Stimulated activated CD8-positive, alpha-beta memory T cell treated with anti-CD3 and anti-CD28 coated beads, Interleukin-12 subunit alpha, Interleukin-12 subunit beta, amount 100 ng/mL, for 4 hours (primary cell): ENCODE results near the gene REXO5.
"Not testable (repeated sequence)": the region's sequence is repeated elsewhere in the genome, so short reads cannot be mapped to it uniquely, and the experiment has no call there.

ENCODE experiments used
- DNase-seq: peaks from one replicate; pipeline ENCODE4 v3.0.0-alpha.2; 2020; ENCODE audit warnings: low read depth

REXO5 gene

DNA sequence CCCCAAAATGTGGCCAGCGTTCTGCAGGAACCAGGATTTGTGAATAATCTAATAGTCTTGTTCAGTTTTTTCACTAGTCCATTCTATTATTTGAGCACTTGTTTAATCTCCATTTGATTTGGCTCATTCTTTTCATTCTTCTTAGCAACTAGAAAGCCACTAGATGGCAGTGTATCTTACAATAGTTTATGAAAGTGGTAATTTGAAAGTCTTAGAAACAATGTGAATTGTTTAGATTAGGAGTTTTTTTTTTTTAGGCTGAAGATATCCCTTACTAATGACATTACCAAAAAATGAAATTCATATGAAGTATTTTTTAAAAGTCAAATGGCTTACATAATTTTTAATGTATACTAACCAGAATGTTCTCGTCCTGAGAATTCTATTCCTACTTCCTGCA is 6.7 kb upstream of the REXO5 start:
- DNase-seq: no peak

DNA sequence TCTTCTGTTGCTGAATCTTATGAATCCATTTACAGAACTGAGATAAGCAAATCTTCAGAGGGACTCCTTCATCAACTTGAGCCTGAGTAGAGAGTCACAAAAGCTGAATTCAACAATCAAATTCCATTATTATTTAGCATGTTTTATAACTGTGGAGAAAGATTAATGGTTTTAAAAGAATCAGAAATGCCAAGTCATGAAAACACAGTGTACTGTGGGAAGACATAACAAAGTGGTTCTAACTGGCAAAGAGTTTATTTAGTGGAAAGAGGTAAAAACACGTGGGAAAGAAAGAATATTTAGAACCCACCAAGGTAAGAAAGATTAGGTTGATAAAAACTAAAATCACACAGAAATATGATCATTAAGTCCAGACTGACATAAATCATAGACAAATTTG is 5.0 kb upstream of the REXO5 start:
- DNase-seq: no peak

DNA sequence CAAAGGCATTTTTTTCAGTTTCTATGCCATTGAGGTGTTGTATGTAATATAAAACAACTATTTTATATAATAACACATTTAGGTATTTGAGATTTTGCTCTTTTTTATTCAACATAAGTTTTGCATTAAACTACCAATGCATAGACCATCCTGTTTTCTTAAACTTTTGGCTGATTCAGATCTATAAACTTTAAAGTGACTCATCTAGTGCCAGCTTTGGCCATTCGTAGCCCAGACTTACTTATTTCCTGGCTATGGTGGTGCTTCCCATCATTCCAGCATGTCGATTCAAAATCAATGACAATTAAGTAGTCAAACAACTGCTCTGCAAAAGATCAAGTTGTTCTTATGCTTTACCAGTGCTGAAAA is 3.2 kb upstream of the REXO5 start:
- DNase-seq: no peak

DNA sequence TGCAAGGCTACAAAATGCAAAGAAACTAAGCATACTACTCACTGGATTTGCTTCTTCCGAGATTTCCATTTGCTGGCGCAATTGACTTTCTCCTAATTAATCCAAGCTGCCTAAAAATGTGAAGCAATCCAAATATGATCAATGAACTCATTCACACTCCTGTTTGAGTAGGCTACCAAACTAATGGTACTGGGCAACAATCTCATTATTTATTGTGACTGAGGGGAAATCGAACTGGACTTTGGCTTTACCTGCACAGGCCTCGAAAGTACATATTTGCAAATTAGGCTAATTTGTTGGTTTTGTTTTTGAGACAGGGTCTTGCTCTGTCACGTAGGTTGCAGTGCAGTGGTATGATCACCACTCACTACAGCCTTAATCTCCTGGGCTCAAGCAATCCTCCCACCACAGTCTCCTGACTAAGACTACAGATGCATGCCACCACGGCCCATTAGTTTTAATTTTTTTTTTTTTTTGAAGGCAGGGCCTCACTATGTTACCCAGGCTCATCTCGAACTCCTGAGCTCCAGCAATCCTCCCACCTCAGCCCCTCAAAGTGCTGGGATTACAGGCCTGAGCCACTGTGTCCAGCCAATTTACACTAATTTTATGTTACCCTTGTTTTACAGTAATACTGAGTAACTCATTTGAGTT is 2.6 kb upstream of the REXO5 start:
- DNase-seq: no peak

DNA sequence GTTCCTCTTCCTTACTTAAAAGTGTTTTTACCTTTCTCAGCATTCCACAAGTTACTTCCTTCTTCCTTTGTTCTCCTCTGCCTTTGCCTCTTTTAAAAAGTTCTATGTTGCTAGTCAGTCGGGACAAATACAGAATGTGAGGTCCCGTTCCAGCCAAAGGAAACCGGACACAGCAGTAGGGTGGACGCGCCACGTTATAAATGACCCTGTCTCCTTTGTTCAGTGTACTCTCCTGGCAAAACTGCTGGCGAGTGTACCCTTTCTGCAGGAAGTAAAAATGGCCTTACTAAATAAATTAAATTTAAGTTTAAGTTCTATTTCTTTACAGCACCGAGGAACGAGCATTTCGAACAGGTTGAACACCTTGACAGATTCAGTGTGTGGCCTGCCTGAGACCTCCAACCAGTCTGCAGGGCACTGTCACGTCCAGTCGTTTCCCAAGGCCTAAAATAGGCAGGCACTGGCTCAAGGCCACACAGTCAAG is 601 bp upstream of the REXO5 start:
- not testable (repeated sequence) for DNase-seq

DNA sequence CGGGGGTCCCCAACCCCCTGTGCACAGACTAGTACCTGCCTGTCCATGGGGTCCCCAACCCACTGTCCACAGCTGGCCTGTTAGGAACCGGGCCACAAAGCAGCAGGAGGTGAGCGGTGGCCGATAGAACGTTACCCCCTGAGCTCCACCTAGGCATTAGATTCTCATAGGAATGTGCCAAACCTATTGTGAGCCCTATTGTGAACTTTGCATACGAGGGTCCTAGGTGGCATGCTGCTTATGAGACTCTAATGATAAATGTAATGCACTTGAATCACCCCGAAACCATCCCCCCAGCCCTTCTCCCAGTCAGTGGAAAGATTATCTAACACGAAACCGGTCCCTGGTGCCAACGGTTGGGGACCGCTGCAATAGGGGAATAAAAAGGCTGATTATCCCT is 1.5 kb downstream of the REXO5 start:
- no peak for DNase-seq

DNA sequence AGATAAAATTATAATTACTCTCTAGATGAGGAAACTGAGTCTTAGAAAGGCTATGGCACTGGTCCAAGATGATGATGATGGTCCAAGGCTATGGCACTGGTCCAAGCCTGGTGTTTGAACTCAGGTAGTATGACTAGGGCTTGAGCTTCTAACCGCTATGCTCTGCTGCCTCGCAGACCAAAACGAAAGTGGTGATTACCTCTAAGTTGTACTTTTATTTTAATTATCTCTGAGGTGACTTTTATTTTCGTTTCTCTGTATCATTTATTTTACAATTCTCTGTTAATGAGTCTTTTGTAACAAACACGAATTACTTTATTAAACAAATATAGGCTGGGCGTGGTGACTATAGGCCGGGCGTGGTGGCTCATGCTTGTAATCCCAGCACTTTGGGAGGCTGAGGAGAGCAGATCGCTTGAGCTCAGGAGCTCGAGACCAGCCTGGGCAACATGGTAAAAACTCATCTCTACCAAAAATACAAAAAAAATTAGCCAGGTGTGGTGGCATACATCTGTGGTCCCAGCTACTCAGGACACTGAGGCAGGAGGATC is 5.6 kb downstream of the REXO5 start:
- DNase-seq: no peak

DNA sequence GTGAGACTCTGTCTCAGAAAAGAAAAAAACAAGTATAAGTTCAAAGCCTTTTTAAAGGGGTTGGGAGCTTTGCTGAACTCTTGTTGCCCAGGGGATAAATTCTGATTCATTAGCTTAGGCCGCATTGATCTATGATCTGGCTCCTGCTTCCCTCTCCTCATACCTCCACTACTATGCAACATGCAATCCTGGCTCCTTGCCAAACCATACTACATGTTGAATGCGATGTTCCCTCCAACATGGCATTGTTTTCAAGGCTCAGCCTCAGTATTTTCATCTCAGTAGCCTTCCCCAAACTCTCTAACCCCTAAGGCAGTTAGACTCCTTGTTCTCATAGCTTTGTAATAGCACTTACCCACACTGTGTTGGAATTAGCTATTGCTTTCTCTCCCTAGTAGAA is 6.2 kb downstream of the REXO5 start:
- no peak for DNase-seq

DNA sequence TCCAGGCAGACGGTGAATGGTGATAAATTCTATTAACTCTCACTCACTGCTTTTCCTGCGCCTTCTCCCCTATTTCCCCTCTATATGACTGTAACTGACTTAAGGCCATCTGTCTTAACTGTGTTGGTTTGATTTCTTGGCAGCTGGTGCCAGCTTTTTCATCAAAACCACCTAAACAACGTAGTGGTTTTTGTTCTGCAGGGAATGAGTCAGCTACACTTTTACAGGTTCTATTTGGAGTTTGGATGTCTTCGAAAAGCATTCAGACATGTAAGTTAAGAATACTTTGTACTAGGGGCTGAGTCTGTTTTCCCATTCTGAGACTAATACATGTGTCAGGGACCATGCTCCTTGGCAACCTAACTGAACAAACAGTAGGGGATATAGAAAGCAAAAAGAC is 8.5 kb downstream of the REXO5 start:
- DNase-seq: no peak

DNA sequence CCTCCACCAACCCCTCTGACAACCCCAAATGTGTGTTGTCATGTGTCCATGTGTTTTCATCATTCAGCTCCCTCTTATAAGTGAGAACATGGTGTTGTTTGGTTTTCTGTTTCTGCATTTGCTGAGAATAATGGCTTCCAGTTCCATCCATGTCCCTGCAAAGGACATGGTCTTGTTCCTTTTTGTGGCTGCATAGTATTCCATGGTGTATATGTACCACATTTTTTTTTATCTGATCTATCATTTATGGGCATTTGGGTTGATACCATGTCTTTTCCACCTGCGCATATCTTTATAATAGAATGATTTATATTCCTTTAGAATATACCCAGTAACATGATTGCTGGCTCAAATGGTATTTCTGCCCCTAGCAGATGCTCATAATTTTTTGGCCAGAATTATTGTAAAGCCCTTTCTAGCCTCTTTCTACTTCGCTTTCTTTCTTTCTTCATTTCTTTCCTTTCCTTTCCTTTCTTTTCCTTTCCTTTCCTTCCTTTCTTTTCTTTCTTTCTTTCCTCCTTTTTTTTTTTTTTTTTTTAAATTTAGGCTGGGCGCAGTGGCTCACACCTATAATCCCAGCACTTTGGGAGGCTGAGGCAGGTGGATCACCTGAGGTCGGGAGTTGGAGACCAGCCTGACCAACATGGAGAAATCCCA is 12.7 kb downstream of the REXO5 start:
- no peak for DNase-seq

DNA sequence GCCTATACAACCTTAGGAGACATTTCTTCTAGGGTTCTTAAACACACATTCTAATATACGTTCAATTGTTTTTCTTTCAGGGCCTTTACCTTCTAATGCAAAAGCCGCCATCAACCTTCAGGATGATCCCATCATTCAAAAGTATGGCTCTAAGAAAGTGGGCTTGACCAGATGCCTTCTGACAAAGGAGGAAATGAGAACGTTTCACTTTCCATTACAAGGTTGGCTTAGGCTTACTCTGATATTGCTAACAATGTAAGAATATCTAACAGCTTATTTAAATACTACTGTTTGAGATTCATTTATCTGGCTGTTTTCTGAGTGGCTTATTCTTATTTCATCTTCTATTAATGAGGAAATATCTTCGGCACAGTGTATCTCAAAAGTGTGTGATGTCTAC is 15.4 kb downstream of the REXO5 start:
- DNase-seq: no peak

DNA sequence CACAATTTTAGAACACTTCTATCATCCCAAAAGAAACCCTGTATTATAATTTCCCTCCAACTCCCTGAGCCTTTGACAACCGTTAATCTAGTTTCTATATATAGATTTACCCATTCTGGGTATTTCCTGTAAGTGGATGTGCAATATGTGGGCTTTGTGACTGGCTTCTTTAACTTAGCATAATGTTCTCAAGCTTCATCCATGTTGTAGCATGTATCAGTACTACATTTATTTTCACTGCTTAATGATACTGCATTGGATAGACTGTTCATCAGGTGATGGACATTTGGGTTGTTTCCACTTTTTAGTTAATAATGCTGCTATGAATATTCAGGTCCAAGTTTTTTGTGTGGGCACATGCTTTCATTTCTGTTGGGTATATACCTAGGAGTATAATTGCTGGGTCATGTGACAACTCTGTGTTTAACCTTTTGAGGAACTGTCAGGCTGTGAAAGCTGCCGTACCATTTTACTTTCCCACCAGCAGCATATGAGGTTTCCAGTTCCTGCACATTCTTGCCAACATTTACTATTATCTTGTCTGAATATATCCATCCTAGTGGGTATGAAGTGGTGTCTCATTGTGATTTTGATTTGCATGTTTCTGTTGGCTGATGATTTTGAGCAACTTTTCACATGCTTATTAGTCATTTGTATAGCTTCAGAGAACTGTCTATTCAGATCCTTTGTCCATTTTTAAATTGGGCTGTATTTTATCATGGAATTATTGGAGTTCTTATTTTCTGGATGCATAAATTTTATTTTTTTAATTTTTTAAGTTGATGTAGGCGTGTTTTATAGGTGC is 16.4 kb downstream of the REXO5 start:
- DNase-seq: no peak

DNA sequence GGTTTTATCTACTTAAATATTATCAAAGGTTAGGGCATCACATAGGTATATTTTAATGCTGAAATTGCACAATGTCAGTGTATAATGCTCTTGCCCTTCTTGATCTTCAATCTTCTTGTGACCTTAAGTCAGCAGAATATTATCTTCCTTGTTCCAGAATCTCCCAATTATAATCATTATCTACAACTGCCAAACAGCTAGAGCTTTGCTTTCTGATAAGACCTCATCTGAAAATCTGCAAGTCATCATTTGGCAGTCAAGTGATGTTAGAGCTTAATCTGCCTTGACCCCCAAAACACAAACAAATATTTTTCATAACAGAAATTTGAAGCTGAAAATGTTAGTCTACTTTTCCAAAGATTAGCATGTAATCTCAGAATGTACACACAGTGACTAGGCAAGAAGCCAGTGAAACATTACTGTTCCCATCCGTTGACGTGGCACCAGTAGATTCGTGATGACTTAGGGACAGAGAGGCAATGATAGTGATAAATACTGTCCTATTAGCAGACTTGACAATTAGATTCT is 19.8 kb downstream of the REXO5 start:
- no peak for DNase-seq

DNA sequence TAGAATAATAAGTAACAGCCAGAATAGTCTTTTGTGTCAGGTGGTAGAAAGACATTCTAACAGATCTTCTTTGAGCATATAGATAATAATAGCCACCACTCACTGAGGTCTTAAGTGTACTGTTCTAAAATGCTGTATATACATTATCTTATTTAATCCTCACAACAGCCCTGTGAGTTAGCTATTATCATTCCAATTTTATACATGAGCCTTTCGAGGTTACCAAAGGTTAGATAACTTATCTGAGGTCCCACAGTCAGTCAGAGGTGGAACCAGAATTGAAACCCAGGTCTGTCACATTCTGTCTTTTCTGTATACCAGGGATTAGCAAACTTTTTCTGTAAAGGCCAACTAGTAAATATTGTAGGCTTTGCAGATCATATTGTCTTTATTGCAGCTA is 23.2 kb downstream of the REXO5 start:
- no peak for DNase-seq

DNA sequence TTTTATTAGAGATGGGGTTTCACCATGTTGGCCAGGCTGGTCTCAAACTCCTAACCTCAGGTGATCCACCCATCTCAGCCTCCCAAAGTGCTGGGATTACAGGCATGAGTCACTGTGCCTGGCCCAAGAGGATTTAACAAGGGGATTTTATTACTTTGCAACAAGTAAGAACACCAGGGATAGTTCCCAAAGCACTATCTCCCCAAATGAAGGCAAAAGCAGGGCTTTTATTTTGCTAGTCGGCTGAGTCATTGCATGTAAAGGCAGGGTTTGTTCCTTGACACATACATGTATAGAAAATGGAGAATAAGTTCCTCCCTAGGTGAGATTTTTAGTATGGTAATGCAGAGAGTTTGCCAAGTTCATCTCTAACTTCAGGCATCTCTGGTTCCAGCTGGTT is 24.0 kb downstream of the REXO5 start:
- no peak for DNase-seq

DNA sequence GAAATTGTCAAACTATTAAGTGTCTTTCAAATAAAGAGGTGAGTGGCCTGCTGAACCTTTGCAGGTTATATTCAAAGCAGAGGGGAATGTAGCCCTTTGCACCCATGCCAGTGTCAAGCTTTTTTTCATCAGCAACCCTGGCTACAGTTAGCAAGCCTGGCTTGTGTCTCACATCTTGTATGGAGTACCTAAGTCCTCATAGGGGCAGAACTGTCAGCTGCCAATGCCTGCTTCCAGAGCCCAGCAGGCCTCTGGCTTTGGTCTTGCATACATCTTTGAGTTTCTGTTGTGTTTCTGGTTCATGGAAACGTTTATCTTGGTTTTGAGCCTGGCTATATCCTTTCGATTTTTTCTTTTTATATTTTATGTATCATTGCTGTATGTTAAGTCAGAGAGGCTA is 26.8 kb downstream of the REXO5 start:
- no peak for DNase-seq

DNA sequence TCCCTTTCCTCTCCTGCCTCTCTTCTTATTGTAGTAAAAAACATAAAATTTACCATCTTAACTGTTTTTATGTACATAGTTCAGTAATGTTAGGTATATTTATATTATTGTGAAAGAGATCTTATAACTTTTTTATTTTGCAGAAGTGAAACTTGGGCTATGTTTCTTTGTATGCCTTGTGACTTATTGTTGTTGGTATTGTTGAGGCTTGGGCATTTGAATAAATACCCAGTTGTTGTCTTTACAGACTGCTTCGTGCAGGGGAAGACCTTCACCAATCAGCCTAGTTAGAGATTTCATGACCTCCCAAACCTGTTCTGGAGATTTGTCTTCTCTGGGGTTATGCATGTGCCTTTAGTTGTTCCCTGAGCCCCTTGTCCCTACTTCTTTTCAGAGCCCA is 31.9 kb downstream of the REXO5 start:
- no peak for DNase-seq

DNA sequence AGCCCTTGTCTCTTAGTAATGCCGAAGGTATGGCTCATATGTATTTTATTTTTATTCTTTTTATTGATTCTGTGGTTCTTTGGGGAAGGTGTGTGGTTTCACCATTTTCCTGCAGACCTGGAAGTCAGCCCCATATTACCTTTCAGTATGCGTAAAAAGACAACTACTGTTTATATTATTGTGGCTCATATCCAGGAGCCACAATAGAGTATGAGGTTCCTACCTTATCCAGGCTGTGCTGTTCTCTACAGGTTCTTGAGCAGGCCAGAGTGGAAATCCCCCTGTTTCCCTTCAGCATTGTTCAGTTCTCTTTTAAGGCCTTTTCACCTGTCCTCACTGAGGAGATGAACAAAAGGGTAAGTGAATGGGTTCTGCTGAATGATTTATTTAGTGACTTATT is 33.2 kb downstream of the REXO5 start:
- DNase-seq: no peak

DNA sequence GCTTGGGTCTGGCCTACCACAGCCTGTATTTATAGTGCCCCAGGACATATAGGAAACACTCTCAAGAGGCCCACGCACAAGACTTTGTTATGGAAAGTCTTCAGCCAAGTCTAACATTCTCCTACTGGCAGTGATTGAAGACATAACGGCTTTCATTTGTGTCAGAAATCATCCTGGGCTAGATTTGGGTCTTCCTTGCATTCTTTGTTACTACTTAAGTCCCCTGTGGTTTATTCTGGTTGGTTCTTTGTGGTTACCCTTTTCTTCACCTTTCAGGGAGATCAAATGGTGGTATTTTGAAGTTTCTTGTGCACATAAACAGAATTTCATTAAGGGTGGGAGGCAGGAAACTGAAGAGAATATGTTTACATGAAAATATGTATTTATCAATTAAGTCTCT is 37.7 kb downstream of the REXO5 start:
- no peak for DNase-seq

DNA sequence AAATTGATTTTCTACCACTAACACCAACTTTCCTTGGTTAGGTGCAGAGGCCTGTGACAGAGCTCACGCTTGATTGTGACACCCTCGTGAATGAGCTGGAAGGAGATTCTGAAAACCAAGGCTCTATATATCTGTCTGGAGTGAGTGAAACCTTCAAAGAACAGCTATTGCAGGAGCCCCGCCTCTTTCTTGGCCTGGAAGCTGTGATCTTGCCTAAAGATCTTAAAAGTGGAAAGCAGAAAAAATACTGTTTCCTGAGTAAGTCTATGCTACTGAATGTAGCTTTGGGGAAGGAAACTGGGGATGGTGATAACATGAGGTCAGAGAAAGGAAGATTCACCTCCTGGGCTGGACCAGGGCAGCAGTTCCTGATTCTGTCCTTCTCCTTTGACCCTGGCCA is 38.3 kb downstream of the REXO5 start:
- no peak for DNase-seq

DNA sequence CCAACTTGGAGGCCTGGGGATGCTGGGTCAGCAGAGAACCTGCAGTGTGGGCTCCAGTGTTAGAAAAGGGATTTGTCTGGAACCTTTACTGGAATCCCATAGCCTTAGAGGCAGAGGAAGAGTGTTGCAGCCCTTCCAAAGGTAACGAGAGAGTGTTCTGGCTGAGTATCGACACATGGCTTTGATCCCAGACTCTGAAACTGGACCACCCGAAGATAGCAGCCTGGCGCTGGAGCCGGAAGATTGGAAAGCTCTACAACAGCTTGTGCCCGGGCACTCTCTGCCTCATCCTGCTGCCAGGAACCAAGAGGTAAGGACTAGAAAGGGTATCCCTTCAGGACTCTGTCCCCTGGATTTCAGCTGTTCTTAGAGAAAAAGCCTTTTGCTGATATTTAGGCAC is 39.7 kb downstream of the REXO5 start:
- no peak for DNase-seq

DNA sequence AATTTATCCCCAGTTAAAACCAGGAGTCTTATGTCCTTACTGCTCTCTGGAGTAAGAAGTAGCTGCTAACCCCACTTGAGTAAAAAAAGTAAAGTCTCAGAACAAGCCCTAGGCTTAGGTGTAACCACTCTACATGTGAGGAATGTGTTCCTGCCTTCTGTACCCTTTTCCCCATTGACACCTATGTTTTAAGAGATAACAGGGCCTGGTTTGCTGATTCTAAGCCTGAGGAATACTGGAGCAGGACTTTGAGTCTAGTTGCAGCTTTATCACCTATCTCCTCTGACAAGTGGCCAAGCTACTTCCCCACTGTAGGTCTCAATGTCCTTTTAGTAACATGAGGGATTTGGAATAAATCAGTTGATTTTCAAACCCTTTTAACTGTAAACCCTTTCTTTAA is 40.2 kb downstream of the REXO5 start:
- DNase-seq: no peak

DNA sequence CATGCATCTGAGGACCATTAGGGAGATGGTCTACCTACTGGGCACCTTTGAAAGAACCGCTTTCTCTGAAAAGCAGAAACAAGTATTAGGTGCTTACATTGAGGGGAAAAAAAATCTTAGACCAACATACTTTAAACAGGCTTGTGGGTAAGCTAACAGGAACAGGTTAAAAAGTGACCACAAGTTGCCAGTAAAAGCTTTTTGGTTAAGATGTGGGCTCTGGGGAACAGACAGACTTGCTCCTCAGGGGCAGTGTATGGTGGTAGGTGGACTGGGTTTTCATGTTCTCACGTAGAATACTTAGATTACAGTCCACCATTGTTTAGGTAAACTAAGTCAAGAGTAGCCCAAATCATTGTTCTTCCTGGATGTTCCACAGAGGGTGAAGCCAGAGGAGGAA is 41.2 kb downstream of the REXO5 start:
- DNase-seq: no peak
